ENCODE results near the gene PLCB1.
A peak's percentile ranks its signal among the peaks of the same experiment; 100 is the strongest.
"Not testable (repeated sequence)": the region's sequence is repeated elsewhere in the genome, so short reads cannot be mapped to it uniquely, and the experiment has no call there.

Gene PLCB1

DNA sequence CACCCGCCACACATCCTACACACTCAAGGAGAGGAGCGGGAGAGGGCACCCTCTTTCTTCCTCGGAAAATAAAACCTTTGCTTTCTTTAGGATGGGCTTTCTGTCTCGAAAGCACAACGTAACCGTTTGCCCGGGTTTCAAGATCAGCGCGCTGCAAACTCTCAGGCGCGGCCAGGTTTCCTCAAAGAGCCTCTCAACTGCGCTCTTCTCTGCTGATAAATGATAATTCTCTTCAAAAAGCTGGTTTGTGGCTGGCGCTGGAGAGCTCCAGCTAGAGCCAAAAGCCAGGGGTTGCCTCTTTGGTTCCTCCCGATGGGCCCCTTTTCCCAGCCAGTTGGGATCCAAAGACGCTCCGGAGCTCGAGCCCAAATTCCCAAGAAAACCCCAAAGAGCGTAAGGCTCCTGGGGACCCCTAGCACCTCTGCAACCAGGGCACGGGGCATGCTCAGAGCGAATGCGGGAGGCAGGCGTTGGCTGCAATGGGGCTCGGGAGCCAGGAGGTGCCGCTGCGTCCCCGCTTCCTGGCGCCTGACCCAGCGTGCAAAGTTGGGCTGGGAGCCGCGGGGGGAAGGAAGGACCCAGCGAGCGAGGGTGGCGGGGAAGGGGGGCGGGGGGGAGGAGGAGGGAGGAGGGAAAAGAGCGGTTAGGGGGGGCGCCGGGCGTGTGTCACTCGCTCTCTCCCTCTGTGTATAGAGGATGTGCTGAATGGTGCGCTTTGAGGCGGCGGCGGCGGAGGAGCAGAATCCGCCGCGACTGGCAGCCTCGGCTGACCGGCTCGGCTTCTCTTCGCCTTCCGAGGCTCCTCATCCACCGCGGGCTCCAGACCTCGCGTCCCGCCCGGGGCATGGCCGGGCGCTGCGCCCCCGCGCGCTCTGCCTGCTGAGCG is at the start of gene PLCB1:
Gene PLCB1 (plus strand): TSS at position 669 of the 886 bp plus-strand sequence. CDS start 386 bp downstream, outside the sequence.
- DNase-seq, result peak; percentile 51

DNA sequence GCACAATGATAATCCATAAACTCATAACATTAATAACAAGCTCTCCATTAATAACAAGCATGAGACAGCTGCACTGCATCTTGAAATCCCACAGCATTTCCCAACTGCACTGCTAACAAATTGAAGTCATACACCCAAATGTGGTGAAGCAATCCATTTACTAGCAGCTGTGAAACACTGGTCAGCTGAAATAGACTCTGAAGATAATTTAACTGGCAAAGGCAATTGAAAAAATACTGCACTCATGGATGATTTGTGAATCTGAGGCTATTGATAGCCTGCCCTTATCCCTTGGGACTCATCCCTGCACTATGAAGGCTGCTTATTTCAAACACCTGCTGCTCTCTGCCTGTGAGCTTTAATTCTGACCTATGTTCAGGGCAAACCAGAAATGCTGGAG is 49.1 kb upstream of the PLCB1 start:
- DNase-seq, result peak; percentile 50

DNA sequence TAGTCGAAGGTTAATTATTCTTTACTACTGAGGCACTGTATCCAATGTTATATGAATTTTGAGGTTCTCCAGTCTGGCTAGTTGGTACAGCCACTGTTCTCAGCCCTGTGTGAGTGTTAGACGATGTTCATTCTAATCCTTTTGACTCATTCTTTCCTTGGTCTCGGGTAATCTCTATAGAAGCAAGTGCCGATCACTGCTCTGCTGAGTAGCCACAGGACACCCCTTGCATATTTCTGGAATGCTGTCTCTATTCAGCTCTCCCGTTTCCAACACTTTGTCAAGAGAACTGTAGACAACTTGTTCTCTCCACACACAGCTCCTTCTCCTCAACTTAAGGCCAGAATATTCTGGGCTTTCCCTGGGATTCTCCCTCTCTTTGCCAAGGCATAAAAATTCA is 42.4 kb upstream of the PLCB1 start:
- DNase-seq, result no peak

GRCh38 chr20:8094415-8094818 is 37.6 kb upstream of the PLCB1 start:
- no peak for DNase-seq

GRCh38 chr20:8094850-8095249 is 37.2 kb upstream of the PLCB1 start:
- no peak for DNase-seq

DNA sequence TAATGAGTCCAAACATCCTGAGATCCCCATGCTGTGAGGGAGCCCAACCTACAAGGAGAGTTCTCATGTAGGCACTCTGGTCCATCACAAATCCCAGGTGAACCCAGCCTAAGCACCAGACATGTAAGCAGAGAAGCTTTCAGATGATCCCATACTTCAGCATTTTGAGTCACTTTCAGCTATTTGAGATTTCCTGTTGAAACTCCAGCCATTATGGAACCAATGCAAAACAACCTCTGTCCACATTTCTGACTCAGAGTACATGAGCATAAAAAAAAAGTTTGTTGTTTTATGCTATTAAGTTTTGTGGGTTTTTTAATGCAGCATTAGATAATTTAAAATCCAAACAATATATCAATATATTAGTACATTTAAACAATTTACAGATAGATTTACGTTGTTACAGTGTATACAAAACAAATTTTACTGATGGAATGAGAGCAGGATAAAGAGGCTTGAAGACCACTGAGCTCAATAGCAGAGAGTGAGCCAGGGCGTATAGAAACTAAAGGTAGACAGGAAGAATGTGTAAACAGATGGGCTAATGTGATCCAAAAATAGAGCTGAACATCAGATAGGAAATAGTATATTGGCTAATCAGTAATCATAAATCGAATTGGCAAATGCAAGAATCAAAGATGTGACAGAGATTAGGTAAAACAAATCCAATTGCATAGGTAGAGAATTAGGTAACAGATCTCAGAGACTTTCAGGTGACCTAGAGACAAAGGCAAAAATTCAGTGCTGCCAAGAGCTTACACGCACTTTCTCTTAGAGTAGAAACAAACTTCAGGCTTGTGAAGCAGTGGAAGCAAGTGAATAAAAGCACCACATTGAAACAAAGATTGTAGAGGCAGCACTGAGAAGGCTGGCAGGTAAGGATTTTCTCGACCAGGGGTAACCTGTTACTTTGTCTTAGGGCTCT is 36.2 kb upstream of the PLCB1 start:
- DNase-seq, result no peak

GRCh38 chr20:8097307-8097706 is 34.8 kb upstream of the PLCB1 start:
- DNase-seq, result no peak

- no peak for DNase-seq
These were observed 27.8 kb upstream of the PLCB1 start for GRCh38 chr20:8104252-8104651.

- not testable (repeated sequence) for DNase-seq
These were observed 17.5 kb upstream of the PLCB1 start for GRCh38 chr20:8114612-8115011.

GRCh38 chr20:8115436-8115835 is 16.6 kb upstream of the PLCB1 start:
- DNase-seq, result no peak

- no peak for DNase-seq
These were observed 15.8 kb upstream of the PLCB1 start for GRCh38 chr20:8116067-8116811.

DNA sequence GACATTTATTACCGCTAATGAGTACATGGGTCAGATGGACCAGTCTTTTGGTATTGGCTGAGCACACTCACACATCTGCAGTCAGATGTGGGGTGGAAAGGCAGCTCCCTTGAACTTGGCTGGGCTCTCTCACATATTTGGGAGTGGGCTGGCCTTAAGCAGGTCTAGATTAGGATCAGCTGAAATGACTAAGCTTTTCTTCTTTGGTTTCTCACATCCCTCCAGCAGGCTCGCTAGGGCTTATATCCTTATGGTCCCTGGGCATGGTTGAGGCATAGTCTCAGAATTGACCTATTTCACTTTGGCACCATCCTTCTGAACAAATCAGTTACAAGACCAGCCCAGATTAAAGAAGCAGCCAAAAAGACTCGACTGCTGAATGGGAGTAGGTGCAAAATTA is 14.4 kb upstream of the PLCB1 start:
- no peak for DNase-seq

DNA sequence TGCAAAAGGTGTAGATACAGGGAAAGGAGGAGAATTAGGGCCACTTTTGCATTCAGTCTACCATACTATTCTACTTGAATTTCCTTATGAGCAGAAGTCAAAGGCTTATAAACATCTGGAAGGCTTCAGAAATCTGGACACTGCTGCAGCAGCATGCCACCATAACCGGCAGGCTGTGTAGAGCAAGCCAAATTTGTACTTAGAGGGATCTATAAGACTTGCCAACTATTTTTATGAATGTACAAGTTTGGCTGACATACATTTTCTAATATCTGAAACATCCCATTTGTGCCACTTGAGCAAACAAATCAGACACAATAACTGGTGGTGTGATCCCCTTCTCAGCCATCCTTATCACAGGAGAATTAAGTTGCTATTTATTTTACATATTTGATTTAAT is 14.0 kb upstream of the PLCB1 start:
- no peak for DNase-seq

DNA sequence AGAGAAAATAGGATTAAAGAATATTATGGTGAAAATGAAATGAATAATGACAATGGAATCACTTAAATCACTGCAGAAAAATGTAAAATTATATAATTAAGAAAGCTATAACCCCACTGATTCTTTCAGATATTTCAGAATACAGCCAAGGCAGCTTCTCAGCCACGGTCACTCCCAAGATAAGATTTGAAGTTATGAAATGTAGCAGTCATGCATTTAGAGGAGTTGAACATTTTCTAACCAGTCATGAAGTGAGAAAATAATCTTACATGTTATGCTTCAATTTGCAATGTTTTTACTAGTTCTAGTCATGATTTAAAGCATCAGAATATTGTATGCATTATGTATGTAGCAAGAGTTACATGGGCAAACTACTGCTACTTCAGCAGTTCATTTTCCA is 13.3 kb upstream of the PLCB1 start:
- no peak for DNase-seq

- no peak for DNase-seq
These were observed 10.4 kb upstream of the PLCB1 start for GRCh38 chr20:8121666-8122065.

GRCh38 chr20:8124639-8125038 is 7.4 kb upstream of the PLCB1 start:
- no peak for DNase-seq

DNA sequence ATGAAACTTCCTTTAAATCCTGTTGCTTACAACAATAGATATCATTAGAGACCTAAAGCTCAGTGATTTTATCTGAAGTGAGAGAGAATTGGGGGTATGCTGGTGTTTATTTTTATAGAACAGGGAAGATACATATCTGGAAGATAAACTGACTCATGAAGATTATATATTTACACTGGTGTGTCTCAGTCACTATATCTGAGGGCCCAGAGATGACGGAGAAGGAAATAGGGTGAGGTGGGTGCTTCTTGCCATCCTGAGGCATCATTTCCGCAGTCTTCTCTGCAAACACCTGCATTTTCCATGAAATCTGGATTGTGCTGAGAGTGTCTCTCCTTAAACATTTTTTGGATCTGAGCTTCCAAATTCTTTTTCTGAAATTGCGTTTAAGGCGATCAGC is 5.9 kb upstream of the PLCB1 start:
- no peak for DNase-seq

DNA sequence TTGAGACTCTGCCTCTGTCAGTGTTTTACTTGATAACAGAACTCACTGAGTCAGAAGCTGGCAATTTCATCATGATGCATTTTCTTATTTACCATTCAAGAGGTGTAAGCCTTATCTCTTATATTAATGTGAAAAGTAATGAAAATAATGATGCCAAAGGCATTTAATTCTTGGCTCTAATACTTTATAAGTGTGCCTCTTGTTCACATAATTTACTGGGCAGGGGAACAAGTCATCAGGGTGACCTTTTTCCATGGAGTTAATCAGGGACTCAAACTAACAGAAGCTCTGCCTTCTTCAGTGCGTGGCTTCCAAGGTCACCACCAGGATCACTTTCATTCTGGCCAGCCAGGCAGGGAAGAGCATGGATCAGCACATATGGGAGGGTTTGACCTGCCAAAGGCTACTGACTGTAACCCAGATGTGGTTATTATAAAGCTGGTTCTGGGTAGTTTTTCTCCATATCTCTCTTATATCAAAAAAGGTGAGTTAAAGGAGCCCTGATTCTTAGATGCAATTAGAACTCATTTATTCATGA is 5.2 kb upstream of the PLCB1 start:
- no peak for DNase-seq

DNA sequence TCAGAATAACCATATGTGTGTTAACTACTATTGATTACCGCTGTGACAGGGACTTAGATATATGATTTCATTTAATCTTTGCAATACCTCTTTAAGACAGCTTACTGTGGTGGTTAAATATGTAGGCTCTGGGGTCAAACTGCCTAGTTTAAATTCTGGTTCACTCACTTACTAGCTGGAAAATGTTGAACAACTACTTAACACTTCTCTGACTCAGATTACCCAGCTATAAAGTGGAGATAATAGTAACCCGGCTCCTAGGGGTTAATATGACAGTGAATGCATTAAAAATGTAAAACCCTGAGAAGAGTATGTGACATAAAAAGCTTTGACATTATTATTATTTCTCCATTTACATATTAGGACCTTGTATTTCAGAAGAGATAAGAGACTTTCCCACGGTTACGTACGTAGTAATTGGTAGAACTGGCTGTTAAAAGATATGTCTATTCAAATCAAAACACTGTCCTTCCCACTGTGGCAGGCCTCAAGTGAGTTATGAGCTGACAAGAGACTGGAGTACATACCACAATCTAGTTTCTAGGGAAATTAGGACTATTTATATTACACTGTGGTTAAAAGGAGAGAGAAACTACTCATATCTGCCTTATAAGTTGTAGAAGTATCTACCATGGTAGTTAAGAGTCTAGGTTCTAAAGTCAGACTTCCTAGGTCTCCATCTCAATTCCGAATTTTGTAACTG is 4.4 kb upstream of the PLCB1 start:
- DNase-seq, result no peak

- no peak for DNase-seq
These were observed 3.6 kb upstream of the PLCB1 start for GRCh38 chr20:8128291-8129060.

Data from NCI-H524 treated with DMSO at 0.1 percent for 48 hours (cell line).